Tibial nerve (tissue), 4 donors: ENCODE results near the gene LANCL3.

Experiments
- CTCF ChIP-seq, 5 experiments: fragments of 200-600 bp in 3 of 5; fragments of 450-650 bp in 2 of 5; sonication (generic) in 3 of 5; IDR thresholded peaks; one replicate each; pipeline ENCODE4 v1.5.1; 2016 to 2019; ENCODE audit warnings: antibody characterized with exemption in 5 of 5, mild to moderate bottlenecking in 3 of 5, moderate library complexity in 2 of 5
- EP300 ChIP-seq, 2 donors: sonication (generic); formaldehyde crosslinking; IDR thresholded peaks; one replicate each; pipeline ENCODE4 v1.6.1; 2017; ENCODE audit warnings: antibody characterized with exemption in 2 of 2, mild to moderate bottlenecking in 1 of 2
- POLR2A ChIP-seq, 2 donors: fragments of 450-650 bp; IDR thresholded peaks; one replicate each; pipeline ENCODE4 v1.6.1; 2017; ENCODE audit warnings: antibody characterized with exemption in 2 of 2, mild to moderate bottlenecking in 2 of 2, moderate library complexity in 2 of 2

- no peak for TF ChIP-seq CTCF (IDR thresholded peaks at IDR 0.05)
- no peak for TF ChIP-seq EP300 (IDR thresholded peaks at IDR 0.05)
- no peak for TF ChIP-seq POLR2A (IDR thresholded peaks at IDR 0.05)
These were observed 130.1 kb downstream of the LANCL3 start for GRCh38 chrX:37701588-37701987.
